GM19025 (cell line): ENCODE measurements around the gene TBX5.

Experiments used
- ATAC-seq: cut with Tn5 transposase; IDR thresholded peaks from one replicate; pipeline ENCODE4 v1.9.1; 2021; ENCODE audit warnings: mild to moderate bottlenecking, low read depth, moderate library complexity; ENCODE audit not compliant: unreplicated experiment

The TBX5 gene

DNA sequence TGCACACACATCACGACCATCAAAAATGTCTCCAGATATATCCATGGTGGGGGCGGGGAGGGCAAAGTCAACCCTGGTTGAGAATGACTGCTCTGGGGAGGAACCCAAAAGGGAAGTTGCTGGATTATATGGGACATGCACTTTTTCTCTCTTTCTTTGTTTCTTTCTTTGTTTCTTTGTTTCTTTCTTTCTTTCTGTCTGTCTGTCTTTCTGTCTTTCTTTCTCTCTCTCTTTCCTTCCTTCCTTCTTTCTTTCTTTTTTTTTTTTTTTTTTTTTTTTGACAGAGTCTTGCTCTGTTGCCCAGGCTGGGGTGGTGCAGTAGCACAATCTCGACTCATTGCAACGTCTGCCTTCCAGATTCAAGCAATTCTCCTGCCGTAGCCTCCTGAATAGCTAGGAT lies 71.5 kb downstream of the TBX5 start:
- ATAC-seq: no peak

DNA sequence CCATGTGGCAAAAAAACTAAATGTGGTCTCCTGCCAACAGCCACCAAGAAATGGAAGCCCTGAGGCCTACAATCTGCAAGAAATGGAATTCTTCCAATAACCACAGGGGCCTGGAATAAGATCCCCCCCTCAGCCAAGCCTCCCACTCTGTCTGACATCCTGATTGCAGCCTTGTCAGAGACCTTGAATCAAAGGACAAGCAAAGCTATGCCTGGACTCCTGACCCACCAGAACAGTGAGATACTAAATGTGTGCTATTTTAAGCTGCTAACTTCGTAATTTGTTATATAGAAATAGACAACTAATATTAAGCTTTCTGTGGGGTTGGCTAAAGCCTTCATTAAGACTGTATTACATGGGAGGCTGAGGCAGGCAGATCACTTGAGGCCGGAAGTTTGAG lies 77.7 kb downstream of the TBX5 start:
- ATAC-seq: no peak

DNA sequence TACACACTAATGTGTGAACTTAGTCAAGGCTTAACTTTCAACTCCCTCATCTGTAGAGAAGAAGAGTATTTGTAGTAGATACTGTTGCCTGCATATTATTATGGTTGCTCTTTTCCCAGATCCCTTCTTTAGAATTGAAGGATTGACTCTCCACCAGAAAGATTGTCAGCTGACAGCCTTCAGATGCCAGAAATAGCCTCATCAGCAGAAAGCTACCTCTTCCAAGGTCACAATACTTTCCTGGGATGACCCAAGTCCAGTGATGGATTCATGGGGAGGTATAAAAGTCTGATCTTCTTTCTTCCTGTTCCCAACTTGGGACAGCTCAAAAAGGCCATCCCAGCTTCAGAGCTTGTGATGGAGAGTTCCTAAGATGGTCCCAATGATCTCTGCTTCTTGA lies 78.2 kb downstream of the TBX5 start:
- ATAC-seq: no peak

DNA sequence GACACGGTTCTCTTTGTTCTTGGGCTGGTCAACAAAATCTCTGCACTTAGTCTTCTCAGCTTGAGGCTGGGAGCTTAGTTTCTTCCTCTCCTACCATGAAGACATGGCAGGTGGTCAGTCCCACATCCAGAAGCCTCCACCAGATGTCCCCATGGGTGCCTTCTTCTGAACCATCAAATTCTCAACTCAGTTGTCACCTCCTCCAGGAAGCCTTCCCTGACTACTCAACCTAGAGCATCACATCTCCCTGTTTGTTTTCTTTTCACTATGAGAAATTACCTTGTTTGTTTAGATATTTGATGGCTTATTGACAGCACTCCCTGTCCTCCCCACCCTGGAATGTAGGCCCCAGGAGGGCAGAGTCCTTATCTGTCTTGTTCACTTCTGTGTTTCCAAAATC lies 84.4 kb downstream of the TBX5 start:
- ATAC-seq: no peak

DNA sequence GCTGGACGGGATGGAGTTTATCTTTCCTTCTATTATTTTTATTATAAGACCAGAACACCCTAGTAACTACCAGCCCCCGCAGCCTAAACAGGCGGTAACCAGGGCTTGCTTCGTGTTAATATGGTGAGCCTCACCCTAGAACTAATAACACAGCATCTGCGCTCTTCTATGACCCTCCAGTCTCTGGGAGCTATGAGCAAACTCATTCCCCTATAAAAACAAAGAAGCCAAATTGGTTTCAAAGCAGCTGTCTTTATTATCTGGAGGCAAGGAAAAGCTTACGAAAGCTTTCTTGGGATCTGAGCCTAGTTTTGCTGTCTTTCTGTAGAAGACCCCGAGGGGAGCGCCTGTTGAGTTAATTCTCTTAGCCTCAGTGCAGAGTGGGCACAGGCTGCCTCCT lies 85.0 kb downstream of the TBX5 start:
- no peak for ATAC-seq

DNA sequence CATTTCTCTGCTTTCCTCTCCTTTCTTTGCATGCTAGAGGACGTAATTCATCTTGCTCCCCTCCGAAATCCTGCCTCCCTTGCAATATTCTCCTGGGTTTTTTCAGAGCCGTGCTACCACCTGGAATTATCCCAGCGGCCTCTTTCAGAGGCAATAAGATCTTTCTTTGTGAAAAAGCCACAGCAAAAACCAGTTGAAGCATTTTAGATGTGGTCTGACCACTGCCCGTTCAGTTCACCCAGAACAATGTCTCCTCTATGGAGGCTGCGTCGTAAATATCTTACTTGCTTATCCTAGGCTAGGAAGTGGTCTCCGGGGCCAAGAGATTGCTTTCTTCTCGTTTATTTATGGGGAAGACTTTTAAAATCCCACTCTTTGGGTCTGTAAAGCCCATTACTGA lies 85.8 kb downstream of the TBX5 start:
- no peak for ATAC-seq

DNA sequence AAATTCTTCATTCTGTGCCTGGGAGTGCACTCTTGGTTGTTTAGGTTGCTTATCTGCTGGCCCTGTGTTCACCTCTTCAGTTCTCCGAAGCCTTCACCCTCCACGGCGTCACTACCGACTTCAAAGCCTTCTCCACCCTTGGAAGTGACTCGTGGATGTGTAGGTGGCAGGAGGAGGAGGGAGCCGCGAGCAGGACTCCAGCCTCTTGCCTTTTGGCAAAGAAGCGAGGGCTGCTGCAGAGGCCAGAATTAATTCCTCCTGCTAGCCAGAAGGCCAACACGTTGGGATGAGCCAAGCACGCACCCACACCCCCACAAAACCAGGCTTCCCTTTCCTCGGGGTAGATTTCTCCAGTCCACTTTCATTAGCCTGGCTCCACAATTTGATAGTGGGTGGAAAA lies 86.5 kb downstream of the TBX5 start:
- no peak for ATAC-seq

DNA sequence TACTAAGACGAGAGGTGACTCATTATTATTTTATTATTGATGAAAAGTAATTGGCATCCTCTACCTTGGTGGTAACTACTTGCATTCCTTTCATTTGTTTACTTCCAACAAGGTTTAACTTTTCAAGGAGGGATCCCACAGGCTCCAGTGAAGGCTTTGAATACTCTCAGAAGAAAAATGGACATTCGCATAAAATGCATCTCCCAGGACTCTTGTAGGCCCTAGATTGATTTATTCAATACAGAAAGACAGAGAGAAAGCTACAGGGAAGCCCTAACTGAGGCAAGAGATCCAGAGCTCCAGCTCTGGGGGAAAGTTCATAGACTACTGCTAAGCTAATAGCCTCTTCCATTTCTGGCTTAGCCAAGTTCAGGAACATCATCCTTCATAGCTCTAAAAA lies 87.0 kb downstream of the TBX5 start:
- no peak for ATAC-seq

DNA sequence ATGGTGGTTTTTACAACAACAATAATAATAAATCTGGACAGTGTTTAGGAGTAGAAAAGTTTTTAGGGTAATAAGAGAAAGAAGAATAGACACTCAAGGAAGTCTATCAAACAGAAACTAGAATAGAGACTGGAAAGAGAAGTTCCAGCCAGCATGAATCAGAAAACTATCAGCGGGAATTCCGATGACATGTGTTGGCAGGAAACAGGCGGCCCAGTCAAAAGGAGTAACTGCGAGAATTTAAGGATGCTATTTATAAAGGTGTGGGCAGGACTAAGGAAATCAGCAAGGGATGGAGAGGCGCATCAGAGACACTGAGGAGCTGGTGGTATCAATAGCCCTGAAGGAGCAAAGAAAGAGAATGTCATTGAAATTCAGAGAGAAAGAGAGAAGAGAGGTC lies 89.9 kb downstream of the TBX5 start:
- no peak for ATAC-seq

DNA sequence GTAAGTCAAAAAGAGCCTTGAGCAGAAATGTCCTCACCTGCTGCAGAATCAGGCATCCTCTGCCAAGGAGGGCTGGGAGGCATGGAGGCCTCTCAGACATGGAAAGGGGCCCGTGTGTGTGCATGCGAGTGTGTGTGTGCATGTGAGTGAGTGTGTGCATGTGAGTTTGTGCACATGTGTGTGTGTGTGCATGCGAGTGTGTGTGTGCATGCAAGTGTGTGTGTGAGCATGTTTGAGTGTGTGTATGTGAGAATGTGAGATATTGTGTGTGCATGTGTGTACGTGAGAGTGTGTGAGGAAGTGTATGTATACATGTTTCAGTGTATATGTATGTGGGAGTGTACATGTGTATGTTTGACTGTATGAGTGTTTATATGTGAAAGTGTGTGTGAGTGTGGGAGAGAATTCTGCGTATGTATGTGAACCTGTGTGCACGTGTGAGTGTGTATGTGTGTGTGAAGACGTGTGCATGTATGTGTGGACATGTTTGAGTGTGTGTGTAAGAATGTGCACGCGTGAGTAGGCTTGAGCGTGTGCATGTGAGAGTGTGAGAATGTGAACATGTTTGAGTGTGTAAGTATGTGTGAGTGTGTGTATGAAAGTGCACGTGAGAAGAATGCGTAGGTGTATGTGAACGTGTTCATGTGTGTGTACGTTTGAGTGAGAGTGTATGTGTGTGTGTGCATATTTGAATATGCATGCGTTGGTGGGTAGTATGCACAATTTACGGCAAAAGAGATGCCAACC lies 90.8 kb downstream of the TBX5 start:
- ATAC-seq: no peak

DNA sequence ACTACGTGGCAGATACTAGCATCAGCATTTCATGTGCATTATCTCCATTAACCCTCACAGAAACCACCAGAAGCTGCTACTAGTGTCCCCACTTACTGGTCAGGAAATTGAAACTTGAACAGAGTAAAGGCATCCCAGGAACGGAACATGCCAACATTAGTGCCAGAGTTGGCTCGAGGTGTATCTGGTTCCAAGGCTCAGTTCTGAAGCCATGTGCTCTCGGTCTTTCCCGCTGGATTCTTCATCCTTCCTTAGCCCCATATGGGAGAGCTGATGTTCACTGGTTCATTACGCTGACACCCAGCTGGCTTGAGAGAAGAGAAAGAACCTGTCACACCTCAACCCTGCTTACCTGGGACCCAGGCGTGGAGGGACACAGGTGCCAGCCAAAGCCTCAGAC lies 91.5 kb downstream of the TBX5 start:
- ATAC-seq: no peak

DNA sequence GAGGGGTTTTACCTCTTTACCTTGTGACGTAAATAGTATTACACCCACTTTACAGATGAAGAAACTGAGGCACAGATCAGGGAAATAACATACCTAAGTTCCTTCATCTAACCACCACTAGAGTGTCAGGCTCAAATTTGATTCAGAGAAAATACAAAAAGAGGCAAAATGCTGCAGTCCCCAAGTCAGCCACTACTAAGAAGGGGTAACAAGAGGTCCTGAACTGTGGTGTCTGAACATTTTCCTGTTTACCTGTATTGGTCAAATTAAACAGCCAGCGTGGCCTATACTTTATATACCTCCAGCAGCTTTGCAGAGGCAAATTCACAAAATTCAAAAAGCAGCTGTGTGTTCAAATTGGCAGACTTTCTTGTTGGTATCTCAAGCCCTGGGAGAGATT lies 92.0 kb downstream of the TBX5 start:
- no peak for ATAC-seq

DNA sequence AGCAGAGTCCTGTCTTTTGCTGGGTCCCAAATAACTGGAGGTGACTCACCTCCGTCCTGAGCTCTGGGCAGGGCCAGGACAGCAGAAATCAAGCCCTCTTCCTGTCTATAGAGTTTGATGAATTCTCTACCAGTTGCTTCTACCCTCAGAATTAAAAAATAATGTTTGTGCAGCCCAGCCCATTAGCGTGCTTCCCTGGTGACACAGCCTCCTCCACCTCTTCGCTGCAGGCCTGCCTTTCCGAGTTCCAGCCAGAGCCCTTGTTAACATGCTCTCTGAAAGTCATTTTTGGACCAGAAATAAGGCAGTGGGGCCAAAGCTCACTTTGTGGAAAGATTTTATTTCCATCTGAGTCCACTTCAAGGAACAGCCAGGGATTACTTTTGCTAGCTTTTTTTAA lies 94.0 kb downstream of the TBX5 start:
- ATAC-seq: no peak

DNA sequence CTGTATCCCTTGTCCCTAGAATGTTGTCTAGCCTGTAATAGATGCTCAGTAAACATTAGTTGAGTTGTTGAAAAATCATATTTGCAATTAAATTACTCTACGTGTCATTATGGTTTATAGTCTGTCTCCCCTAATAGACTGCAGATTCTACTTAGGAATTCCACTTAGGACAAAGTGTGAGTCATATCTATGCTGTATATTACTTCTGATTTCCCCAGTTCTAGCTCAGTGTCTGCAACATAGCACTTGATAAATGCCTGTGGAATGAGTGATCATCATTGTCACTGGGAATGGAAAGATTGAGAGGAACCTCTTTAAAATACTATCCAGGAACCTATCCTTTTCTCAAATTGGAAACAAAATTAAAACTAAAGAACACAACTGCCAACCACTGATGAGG lies 99.3 kb downstream of the TBX5 start:
- no peak for ATAC-seq

DNA sequence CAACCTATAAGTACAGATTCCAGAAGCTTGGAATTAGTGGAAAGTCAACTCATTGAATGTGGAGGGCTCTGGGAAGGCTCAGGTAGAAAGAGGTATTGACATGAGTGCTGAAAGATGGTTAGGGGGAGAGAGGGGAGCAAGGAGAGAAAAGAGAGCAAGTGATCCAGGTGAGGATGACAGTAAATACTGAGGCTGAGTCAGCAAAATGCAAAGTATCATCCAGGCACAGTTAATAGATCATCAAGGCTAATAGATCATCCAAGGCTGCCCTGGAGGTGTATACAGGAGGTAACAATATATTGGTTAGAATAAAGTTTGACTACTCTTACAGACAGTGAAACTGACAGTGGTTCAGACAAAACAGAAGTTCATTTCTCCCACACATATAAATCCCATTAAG lies 100.5 kb downstream of the TBX5 start:
- no peak for ATAC-seq
